Endothelial cell of umbilical vein (primary cell): ENCODE data around the gene COL4A1.

ENCODE experiments used
- EZH2 ChIP-seq: IDR thresholded peaks from 2 replicates; pipeline ENCODE4 v1.6.1; 2012; ENCODE audit warnings: borderline replicate concordance, low read depth, mild to moderate bottlenecking, moderate library complexity, low read length, inconsistent platforms; ENCODE audit not compliant: severe bottlenecking
- FOS ChIP-seq: IDR thresholded peaks from 2 replicates; pipeline ENCODE4 v1.6.1; 2011; ENCODE audit warnings: mild to moderate bottlenecking, low read length, moderate library complexity, borderline replicate concordance; ENCODE audit not compliant: insufficient read depth
- GATA2 ChIP-seq: IDR thresholded peaks from 2 replicates; pipeline ENCODE4 v1.7.0; 2011; ENCODE audit warnings: low read depth, mild to moderate bottlenecking, moderate library complexity, mixed read lengths, low read length; ENCODE audit not compliant: insufficient read length, insufficient read depth
- JUN ChIP-seq: IDR thresholded peaks from 2 replicates; pipeline ENCODE4 v1.6.1; 2011; ENCODE audit warnings: borderline replicate concordance, low read depth; ENCODE audit not compliant: insufficient read length, insufficient read depth
- MYC ChIP-seq: IDR thresholded peaks from one replicate; pipeline ENCODE4 v1.6.1; 2011; ENCODE audit warnings: mild to moderate bottlenecking, low read depth, low read length
- POLR2A ChIP-seq: IDR thresholded peaks from 2 replicates; pipeline ENCODE4 v1.6.1; 2012; ENCODE audit warnings: low read depth, mild to moderate bottlenecking, control low read depth, low read length
- POLR2AphosphoS5 ChIP-seq: IDR thresholded peaks from 2 replicates; pipeline ENCODE4 v1.6.1; 2012; ENCODE audit warnings: low read depth, mild to moderate bottlenecking, control low read depth, low read length, moderate library complexity; ENCODE audit not compliant: insufficient read depth
- TF ChIP-seq, protein P1 (sequence below), 2 donors: IDR thresholded peaks; 1 replicate in 1 of 2; 2 replicates in 1 of 2; pipeline ENCODE4 v1.5.1; 2011; ENCODE audit warnings: low read length in 2 of 2, mild to moderate bottlenecking in 2 of 2, moderate library complexity in 2 of 2, control low read depth in 1 of 2, inconsistent platforms in 1 of 2, low read depth in 1 of 2; ENCODE audit not compliant: insufficient read depth in 1 of 2; ENCODE audit errors: extremely low read depth in 1 of 2
- TF ChIP-seq, protein P2 (sequence below): IDR thresholded peaks from 2 replicates; pipeline ENCODE4 v1.6.1; 2011; ENCODE audit not compliant: insufficient read depth, insufficient read length

DNA sequence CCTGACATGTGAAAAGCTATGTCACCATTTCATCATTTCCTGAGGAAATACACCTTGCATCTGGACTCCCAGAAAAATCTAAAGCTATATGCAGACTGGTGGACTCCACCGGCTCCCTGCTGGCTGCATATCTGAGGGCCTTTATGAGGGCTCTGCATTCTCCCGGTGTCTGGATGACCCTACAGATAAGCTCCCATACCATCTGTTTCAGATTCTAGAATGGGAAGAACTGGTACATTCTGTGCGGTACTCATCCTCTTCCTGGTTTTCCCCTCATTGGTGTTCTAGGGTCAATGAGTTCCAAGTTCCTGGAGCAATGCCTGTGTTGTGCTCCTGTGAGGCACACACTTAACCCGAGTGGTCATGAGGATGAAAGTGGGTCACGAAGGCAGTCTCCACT, 60.4 kb downstream of the COL4A1 start:
- TF ChIP-seq POLR2AphosphoS5 (no peak), POLR2A (no peak), MYC (no peak), EZH2 (no peak), JUN (no peak), GATA2 (no peak), FOS (no peak)
- TF ChIP-seq, protein P1, sequence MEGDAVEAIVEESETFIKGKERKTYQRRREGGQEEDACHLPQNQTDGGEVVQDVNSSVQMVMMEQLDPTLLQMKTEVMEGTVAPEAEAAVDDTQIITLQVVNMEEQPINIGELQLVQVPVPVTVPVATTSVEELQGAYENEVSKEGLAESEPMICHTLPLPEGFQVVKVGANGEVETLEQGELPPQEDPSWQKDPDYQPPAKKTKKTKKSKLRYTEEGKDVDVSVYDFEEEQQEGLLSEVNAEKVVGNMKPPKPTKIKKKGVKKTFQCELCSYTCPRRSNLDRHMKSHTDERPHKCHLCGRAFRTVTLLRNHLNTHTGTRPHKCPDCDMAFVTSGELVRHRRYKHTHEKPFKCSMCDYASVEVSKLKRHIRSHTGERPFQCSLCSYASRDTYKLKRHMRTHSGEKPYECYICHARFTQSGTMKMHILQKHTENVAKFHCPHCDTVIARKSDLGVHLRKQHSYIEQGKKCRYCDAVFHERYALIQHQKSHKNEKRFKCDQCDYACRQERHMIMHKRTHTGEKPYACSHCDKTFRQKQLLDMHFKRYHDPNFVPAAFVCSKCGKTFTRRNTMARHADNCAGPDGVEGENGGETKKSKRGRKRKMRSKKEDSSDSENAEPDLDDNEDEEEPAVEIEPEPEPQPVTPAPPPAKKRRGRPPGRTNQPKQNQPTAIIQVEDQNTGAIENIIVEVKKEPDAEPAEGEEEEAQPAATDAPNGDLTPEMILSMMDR (IDR thresholded peaks at IDR 0.05; ENCODE audit: extremely low read depth in 1 of 2, insufficient read depth in 1 of 2, low read depth in 1 of 2, low read length in 2 of 2) = no peak
- TF ChIP-seq, protein P2, sequence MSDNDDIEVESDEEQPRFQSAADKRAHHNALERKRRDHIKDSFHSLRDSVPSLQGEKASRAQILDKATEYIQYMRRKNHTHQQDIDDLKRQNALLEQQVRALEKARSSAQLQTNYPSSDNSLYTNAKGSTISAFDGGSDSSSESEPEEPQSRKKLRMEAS = no peak
